Adrenal gland (tissue), 5 donors: ENCODE results near the gene HLF.

Experiments
- CTCF ChIP-seq, 6 experiments: fragments of 450-650 bp in 4 of 6; fragments of 200-600 bp in 2 of 6; sonication (generic) in 1 of 6; IDR thresholded peaks; 1 replicate in 5 of 6; 2 replicates in 1 of 6; pipeline versions ENCODE4 v1.5.1 to v1.8.0; 2016 to 2021; ENCODE audit warnings: antibody characterized with exemption in 6 of 6, mild to moderate bottlenecking in 2 of 6, moderate library complexity in 1 of 6
- POLR2A ChIP-seq, 2 donors: fragments of 450-650 bp; IDR thresholded peaks; one replicate each; pipeline ENCODE4 v1.6.1; 2017; ENCODE audit warnings: antibody characterized with exemption in 2 of 2, mild to moderate bottlenecking in 2 of 2, moderate library complexity in 1 of 2
- donor health status: DM: no; HTN: no; CAD: no.

DNA sequence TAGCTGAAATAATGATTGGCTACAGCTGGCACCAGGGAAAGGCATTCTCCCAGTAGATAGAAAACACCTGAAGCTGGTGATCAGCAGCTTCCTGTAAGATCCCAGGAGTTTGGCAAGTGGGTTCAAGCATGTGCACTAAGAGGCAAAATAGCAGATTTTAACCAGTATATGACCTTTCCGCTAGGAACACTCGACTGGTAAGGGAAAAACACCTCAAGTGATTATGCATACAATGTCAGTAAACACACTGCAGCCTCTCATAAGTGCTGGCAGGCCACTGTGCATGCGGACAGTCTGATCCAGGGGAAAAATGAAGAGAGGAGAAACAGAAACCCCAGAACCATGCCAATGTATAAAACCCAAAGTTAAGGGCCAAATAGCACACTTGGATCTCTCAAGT is 49.0 kb upstream of the HLF start:
- TF ChIP-seq POLR2A (IDR thresholded peaks at IDR 0.05) = no peak
- TF ChIP-seq CTCF (IDR thresholded peaks at IDR 0.05) = no peak
